GM19467 (cell line): ENCODE data around the gene C10orf143.
"Not testable (repeated sequence)": the region's sequence is repeated elsewhere in the genome, so short reads cannot be mapped to it uniquely, and the experiment has no call there.

Experiments
- ATAC-seq: cut with Tn5 transposase; IDR thresholded peaks from one replicate; pipeline ENCODE4 v1.9.1; 2021; ENCODE audit warnings: mild to moderate bottlenecking, moderate library complexity; ENCODE audit not compliant: unreplicated experiment

The C10orf143 gene

DNA sequence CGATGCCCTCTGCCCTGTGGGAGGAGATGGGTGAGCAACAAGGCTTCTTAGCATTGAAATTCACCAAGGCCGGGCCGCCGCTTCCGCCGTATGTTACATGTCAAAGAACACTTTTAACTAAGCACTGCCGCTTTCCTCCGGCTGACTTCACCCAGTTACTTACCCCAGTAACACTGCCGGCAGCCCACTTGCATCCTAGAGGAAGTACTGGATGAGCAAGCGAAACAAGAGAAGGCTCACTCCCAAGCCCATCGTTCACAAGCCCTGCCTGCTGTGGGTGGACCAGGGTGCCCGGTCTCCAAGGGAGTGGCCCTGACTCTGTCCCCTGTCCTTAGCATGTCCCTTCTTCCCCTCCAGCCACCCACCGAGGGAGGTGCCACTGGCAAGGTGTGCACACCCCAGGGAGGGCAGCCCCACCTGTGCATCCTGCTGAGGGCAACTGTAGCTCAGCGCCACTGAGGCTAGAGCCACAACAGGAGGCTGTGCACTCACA, 73.4 kb downstream of the C10orf143 start:
- no peak for ATAC-seq

DNA sequence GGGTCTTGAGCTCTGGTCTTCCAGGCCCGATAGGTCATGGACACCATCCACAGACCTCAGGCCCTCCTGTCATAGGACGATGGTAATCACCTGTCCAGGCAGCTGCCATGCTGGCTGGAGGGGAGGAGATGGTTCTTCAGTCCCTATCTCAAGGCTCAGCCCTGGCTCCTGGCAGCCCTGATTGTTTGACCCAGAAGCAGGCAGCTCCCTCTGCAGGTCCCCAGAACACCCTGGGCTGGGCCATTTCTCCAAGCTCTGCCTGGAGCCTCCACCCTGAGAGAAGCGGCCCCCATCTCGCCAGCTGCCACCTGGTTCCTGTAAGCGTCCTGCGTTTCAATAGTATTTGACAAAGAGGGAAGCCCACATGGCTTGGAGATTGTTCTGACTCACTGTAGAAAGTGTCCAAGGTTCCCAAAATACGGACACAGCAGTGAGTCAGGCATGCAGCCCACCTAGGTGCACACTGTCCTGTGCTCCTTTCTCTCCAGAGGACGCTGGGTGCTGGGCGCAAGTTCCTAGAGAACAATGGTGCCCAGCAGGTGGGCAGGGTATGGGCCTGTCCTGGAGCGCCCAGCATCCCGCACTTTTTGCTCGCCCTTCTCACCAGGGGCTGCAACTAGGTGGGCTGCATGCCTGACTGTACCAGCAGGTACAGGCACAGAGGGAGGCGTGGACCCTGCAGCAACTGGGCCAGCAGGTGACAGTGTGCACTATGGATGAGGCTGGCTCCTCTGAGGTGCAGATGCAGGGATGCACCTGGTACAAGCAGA, 74.1 kb downstream of the C10orf143 start:
- no peak for ATAC-seq

DNA sequence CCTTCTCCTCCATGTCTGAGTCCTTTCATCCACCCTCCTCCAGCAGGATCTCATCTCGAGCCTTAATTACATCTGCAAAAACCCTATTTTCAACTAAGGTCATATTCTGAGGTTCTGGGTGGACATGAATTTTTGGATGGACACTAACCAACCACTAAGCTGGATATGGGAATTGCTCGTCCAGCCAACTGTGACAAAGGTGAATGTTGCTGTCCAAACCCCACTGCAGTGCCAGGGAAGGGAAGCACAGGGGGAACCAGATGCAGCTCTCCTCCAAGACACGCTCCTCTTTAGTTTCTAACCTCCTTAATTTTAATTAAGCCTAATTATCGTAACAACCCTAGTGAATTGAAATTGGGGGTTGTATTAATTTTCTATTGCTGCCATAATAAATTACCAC, 81.4 kb downstream of the C10orf143 start:
- no peak for ATAC-seq

DNA sequence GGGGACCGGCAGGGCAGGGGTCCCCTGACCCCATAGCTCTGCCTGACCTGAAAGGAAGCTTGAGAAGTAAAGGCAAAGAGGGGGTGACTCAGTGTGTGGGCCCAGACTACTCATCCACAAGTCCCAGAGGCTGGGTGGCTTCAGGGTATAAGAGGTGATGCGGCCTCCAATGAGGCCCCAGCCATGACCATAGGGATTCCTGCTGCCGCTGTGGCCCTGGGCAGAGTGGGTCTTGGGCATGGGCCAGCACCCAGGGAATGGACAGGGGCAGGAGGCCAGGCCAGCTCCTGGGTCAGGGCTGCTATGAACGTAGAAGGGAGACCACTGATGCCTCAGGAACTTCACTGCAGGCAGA, 82.2 kb downstream of the C10orf143 start:
- ATAC-seq: no peak

DNA sequence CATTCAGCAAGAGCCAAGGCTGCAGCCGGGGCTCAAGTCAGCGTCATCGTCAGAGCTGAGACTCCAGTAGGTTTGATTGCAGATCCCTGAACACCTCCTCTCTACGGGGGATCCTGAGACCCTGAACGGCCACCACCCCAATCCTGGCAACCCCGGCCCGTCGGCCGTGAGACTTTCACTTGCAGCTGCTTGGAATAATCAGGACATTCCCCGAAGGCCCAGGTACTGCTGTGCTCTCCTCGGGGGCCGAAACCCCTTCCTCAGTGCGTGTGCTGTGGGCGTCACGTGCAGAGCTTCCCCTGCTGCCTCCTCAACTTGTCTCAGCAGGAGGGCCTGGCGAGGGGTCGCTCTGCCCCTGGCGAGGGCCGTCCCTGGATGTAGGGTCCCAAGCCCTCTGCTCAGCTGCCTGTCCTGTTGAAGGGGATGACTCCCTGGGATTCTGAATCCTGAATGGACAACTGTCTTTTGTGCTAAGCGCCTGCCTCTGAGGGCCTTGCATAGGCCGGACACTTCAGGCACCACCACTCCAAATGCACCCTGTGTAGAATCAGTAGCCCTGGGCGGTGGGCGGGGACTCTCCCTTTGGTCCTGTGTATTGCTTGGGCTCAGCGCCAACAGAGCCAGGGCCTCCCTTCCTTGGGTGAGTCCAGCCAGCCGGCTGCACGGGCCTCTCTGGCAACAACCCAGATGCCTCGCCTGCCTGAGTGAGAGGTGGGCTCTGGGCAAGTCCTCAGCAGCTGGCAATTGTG, 82.7 kb downstream of the C10orf143 start:
- no peak for ATAC-seq

DNA sequence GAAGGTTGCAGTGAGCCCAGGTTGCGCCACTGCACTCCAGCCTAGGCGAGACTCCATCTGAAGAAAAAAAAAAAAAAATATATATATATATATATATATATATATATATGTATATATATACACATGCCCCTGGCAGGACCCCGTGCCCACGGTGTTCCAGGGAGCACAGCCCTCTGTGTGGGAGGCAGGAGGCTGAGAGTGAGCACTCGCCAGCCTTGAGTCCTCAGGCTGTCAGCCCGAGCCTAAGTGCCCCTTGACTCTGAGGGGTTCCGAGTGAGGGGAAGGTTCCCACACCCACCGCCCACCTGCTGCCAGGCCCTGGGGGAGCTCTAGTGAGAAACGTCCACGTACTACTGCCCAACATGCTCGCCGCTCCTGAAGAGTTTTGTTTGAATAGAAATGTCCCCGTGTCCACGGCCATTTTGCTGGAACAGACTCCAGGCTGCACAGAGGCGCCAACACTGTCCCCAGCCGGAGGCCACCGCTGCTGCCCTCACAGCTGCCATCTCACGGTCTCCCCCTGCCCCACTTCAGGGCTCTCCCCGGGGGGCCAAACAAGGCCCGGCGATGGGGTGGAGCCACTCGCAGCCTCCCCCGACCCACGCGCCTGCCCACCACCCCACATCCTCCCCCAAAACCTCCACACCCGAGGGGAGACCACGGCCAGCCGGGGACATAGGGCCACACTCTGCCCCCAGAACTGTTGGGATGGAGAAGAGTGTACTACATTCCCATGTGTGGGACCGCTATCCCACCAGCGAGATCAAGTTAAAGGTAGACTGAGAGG, 83.8 kb downstream of the C10orf143 start:
- ATAC-seq: no peak

DNA sequence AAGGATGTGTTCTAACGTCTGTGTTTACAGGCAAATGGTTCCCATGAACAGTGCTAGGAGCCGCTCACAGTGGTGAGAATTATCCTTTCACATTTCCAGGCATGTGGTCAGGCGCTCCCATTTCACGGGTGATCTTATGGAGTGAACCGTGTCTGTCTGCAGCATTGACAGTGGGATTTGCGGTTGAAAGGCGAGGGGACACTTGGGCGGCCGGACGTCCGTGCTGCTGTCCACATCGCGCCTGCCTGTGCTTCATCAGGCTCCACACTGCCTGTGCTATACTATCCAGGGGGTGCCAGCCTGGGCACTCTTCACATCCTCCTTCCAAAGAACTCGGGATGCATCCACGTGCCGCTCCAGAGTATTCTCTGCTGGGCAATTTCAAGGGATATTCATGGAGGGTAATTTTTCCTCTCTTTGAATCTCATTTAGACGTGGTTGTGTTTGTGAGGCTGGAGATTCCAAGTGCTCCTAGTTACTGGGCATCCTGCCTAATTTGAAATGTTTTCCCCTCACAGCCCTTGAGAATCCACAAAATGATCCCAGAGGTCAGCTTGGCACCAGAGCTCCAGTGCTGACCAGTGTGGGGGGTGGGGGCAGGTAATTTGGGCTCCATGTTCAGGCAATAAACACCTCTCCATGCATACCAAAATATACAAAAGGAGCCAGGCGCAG, 84.7 kb downstream of the C10orf143 start:
- no peak for ATAC-seq

DNA sequence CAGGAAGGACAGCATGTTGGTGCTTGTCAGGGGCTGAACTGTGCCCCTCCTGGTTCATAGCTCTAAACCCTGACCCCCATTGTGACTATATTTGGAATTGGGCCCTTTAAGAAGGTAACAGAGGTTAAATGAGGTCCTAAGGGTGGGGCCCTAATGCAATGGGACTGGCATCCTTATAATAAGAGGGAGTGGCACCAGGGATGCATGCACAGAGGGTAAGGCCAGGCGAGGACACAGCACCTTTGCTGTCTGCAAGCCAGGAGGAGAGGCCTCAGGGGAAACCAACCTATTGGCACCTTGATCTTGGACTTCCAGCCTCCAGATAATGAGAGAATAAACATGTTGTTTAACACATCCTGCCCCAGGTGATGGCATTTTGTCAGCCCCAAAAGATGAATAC, 85.3 kb downstream of the C10orf143 start:
- no peak for ATAC-seq

DNA sequence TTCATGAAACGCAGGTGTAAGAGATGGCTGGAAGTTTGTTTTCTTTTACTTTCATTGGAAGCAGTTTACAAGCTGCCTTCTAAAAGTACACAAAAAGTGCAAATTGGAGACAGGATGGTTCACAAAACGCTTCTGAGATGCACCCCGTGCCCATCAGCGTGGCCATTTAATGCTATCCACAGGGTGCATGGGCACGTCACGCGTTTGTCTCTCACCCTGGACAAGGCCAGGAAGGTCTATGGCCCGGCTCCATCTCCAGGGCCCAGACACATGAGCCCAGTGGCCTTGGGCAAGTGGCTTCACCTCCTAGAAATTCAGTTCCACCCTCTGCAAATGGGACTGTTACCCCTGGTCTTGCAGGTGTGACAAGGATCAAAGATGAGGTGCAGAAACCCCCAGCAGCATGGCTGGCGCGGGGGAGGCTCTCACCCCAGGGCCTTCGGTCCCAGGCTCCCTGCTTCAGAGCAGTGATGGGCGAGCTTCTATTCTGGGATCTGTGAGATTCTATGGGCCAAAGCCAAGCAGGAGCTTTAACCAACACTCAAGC, 85.8 kb downstream of the C10orf143 start:
- ATAC-seq: no peak

DNA sequence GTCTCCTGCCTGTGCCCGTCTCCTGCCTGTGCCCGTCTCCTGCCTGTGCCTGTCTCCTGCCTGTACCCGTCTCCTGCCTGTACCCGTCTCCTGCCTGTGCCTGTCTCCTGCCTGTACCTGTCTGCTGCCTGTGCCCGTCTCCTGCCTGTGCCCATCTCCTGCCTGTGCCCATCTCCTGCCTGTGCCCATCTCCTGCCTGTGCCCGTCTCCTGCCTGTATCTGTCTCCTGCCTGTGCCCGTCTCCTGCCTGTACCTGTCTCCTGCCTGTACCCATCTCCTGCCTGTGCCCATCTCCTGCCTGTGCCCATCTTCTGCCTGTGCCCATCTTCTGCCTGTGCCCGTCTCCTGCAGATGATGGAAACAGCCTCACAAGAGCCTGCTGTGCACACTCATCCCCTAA, 86.3 kb downstream of the C10orf143 start:
- not testable (repeated sequence) for ATAC-seq

DNA sequence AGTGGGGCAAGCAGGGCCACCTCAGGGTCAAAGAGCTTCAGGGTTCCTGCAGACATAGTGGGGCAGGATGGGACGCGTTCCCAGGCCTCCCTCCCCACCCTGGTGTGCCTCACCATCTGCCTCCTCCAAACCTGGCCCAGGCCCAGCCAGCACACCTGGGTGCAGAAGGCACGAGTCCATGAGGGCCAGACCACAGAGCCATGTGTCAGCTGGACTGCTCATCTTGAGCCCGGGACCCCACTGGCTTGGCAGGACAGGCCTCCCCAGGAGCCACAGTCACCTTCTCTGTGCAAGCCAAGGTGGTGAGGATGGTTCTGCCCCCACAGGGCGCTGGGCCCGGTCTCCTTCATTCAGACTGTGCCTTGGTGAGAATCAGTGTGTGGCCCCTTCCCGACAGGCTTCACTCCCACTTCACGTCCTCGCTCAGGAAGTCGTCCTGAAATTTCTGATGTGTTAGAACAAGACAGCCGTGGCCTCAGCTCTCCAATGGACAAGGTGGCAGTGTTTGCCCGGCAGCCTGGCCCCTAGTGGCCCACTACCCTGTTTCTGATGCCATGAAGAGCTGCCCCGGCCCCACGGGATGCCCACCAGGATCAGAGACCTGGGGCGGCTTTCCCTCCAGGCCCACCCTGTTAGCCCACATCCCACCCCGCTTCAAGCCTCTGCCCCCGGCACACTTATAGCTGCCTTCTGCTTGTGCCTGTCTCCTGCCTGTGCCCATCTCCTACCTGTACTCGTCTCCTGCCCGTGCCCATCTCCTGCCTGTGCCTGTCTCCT, 87.0 kb downstream of the C10orf143 start:
- no peak for ATAC-seq

DNA sequence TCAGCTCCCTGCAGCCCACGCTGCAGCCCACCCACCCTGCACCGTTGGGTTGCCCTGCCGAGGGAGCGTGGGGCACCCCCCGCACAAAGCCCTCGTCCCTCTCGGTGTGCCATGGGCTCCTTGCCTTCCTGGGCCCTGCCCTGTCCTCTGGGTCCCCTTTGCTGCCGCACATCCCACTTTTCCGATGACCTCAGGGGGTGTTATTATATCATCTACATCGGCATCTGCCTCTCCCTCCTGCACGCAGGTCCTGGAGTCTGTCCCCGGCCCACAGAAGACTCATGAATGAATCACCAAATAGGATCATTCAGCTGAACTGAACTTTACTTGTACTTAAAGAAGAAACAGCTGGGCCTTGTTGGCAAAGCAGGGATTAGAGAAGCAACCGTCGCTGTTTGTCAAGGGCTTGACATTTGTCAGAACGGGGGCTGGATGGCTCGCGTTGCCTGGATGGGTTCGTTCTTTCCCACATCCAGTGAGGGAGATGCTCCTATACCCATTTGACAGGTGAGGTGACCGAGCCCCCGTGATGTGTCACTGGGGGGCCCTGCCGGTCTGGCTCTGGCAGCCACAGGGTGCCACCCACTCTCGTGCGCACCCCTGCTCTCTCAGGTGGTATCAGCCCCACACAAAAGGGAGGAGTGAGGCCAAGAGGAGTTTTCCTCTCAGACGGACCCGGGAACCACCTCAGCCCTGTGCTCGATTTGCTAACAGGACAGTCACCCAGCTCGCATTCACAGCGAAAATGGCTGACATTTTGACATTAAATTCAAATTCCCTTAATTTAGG, 87.9 kb downstream of the C10orf143 start:
- no peak for ATAC-seq

DNA sequence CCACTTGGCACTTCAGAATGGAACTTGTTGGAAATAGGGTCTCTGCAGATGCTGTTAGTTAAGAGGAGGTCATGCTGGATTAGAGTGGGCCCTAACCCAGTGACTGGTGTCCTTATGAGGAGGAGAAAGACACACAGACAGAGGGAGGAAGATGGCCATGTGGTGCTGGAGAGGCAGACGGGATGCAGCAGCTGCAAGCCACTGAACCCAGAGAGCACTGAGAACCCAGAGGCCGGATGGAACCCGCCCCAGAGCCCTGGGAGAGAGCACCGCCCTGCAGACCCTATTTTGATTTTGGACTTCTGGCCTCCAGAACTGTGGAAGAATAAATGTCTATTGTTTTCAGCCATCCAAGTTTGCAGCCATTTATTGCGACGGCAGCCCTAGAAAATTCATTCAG, 88.5 kb downstream of the C10orf143 start:
- no peak for ATAC-seq

DNA sequence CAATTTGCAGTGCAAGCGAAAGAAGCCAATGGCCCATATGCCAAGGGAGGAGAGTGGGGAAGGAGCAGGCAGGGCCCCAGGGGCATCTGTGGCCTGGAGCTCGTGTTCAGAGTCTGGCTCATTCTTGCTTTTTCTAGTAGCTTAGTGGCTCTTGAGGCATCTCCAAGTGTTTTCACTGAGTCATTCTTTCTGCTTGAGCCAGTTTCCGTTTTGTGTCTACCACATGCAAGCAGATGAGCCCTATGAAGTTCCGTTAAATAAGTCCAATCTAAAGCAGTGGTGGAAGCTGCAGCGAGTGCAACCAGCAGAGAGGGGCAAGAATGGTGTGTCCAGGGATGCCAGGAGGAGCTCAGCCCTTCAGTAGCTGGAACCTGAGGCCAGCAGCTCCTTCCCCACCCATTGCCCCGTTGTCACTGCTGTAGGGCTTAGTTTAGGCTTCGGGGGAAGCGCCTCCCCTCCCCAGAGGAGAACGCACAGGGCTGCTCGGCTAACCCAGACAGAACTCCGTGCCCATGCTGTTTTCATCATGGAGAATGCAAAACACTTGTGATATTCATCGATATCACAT, 89.2 kb downstream of the C10orf143 start:
- no peak for ATAC-seq

DNA sequence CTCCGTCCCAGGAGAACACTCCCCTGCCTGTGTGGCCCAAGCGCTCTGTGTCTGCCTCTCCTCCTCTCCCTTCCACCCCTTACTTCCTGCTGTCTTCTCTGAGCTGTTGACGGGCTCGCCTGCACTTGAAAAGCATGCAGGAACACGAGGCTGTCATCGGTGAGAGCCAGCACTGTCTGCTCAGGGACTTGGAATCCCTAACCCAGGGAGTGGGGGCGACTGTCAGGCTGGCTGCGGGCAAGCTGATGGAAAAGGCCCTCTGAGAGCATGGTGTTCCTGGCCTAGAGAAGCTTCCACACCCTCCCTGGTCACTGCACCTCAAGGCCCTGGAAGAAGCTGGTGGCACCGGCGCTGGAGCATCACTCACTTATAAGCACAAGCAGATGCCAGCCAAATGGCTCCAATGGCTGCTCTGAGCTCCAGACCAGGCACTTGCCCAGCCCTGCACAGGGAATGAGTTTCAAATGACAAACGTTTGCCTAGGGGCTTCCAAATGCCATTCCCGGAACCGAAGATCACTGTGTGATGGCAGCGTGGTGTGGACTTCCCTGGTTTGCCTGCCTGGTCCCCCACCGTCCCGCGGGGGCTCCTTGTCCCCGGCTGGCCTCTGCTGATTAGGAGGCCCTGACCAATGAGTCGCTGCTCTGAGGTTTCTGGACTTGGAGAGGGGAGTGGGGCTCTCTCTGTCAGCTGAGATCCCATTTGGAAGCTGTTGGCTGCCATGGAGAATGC, 89.8 kb downstream of the C10orf143 start:
- ATAC-seq: no peak

DNA sequence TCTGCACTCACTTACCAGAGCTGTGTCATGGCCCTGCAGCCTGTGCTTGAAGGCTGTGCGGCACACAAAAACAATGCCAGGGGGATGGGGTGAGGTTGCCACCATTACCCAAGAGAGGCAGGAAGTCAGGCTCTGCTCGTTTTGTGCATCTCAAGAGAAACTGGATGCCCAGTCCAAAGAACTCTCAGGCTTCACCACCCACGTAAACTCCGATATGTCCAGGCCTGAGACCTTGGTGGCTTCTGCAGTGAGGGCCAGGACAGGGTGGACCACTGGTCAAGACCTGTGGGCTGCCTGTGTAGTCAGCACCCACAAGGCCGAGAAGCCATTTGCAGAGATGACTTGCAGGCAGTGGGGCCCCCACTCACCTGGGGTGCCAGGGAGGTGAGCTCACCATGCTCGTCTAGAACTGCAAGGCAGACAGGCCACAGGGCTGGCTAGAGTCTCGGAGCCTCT, 91.9 kb downstream of the C10orf143 start:
- ATAC-seq: no peak

DNA sequence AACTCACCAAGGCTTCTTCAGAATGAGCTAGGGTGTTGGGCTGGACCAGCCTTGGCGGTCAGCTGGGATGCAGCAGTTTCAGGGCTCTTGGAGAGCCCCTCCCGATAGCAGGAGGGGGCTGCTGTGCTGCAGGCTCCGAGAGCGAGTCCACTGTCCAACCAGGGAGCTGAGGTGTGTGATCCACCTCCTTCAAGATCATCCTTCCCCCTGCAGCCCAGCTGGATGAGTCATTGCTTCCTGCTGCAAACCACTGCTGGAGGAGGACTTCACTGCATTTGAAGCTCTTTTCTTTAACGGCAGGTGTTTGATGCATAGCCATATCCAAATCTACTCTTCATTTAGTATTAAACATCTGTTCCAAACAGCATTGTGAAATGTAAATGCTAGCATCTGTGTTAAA, 92.4 kb downstream of the C10orf143 start:
- ATAC-seq: no peak

DNA sequence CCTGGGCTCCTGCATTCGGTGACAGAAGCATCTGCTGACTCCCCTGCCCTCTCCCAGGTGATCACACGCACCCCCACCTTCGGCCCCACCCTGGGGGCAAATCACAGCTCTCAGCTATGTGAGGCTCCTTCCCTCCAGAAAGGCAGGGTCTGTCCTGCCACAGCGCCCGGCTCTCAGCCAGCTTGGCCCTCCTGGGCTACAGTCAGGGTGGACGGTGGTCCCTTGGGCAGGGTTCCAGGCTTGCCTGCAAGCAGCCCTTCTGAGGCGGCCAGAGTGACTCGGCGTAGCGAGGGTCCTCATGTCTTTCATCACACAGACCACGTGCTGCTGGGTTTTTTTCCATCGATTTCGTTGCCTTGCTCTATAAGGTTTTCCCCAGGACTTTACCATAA, 93.0 kb downstream of the C10orf143 start:
- ATAC-seq: no peak
